ENCODE data around the gene PTPRM.

The PTPRM gene

GRCh38 chr18:8140841-8141501 lies 573.9 kb downstream of the PTPRM start:
- DNase-seq (ENCODE audit: low read depth in 2 of 3, low spot score in 2 of 3) = no peak

GRCh38 chr18:8142131-8142711 lies 575.1 kb downstream of the PTPRM start:
- DNase-seq (ENCODE audit: low read depth in 2 of 3, low spot score in 2 of 3) = no peak

- DNase-seq (ENCODE audit: low read depth in 2 of 3, low spot score in 2 of 3) = no peak
Observed at GRCh38 chr18:8142932-8143331, 575.8 kb downstream of the PTPRM start.

- no peak for DNase-seq (ENCODE audit: low read depth in 2 of 3, low spot score in 2 of 3)
Observed at GRCh38 chr18:8151181-8151580, 584.1 kb downstream of the PTPRM start.

GRCh38 chr18:8153887-8154583 lies 586.9 kb downstream of the PTPRM start:
- no peak for DNase-seq (ENCODE audit: low read depth in 2 of 3, low spot score in 2 of 3)

- no peak for DNase-seq (ENCODE audit: low read depth in 2 of 3, low spot score in 2 of 3)
Observed at GRCh38 chr18:8162802-8163201, 595.7 kb downstream of the PTPRM start.

GRCh38 chr18:8163286-8163959 lies 596.3 kb downstream of the PTPRM start:
- DNase-seq (ENCODE audit: low read depth in 2 of 3, low spot score in 2 of 3) = no peak

GRCh38 chr18:8165095-8165494 lies 598.0 kb downstream of the PTPRM start:
- DNase-seq (ENCODE audit: low read depth in 2 of 3, low spot score in 2 of 3) = no peak

- DNase-seq (ENCODE audit: low read depth in 2 of 3, low spot score in 2 of 3) = no peak
Observed at GRCh38 chr18:8167026-8167425, 599.9 kb downstream of the PTPRM start.

- DNase-seq (ENCODE audit: low read depth in 2 of 3, low spot score in 2 of 3) = no peak
Observed at GRCh38 chr18:8167673-8168072, 600.6 kb downstream of the PTPRM start.

GRCh38 chr18:8169722-8170121 lies 602.6 kb downstream of the PTPRM start:
- no peak for DNase-seq (ENCODE audit: low read depth in 2 of 3, low spot score in 2 of 3)

GRCh38 chr18:8174771-8175170 lies 607.7 kb downstream of the PTPRM start:
- no peak for DNase-seq (ENCODE audit: low read depth in 2 of 3, low spot score in 2 of 3)

GRCh38 chr18:8175501-8176061 lies 608.5 kb downstream of the PTPRM start:
- no peak for DNase-seq (ENCODE audit: low read depth in 2 of 3, low spot score in 2 of 3)

GRCh38 chr18:8176109-8176508 lies 609.0 kb downstream of the PTPRM start:
- DNase-seq (ENCODE audit: low read depth in 2 of 3, low spot score in 2 of 3) = no peak

GRCh38 chr18:8176554-8176953 lies 609.4 kb downstream of the PTPRM start:
- no peak for DNase-seq (ENCODE audit: low read depth in 2 of 3, low spot score in 2 of 3)

GRCh38 chr18:8177330-8178016 lies 610.4 kb downstream of the PTPRM start:
- DNase-seq (ENCODE audit: low read depth in 2 of 3, low spot score in 2 of 3) = no peak

GRCh38 chr18:8186413-8186812 lies 619.3 kb downstream of the PTPRM start:
- no peak for DNase-seq (ENCODE audit: low read depth in 2 of 3, low spot score in 2 of 3)

- DNase-seq (ENCODE audit: low read depth in 2 of 3, low spot score in 2 of 3) = no peak
Observed at GRCh38 chr18:8188184-8188583, 621.1 kb downstream of the PTPRM start.

- no peak for DNase-seq (ENCODE audit: low read depth in 2 of 3, low spot score in 2 of 3)
Observed at GRCh38 chr18:8190980-8191379, 623.9 kb downstream of the PTPRM start.

GRCh38 chr18:8194431-8194830 lies 627.3 kb downstream of the PTPRM start:
- DNase-seq (ENCODE audit: low read depth in 2 of 3, low spot score in 2 of 3) = no peak

- DNase-seq (ENCODE audit: low read depth in 2 of 3, low spot score in 2 of 3) = no peak
Observed at GRCh38 chr18:8196238-8196637, 629.1 kb downstream of the PTPRM start.

All from activated CD8-positive, alpha-beta memory T cell treated with anti-CD3 and anti-CD28 coated beads for 48 hours (primary cell).